GM12878 (cell line): ENCODE measurements around the gene MAGI2. TPM values are rescaled to one million over a fixed set of nuclear protein-coding genes. Genes with fewer than 3 reads are reported as not detected.
A peak's percentile ranks its signal among the peaks of the same experiment; 100 is the strongest.

Source experiments
- ATAC-seq: fragments of 200-7000 bp; cut with Tn5 transposase; 3 replicates; pipeline ENCODE4 v1.9.1; 2020; ENCODE audit warnings: mild to moderate bottlenecking, moderate library complexity
- Bru-seq: library from RNA; stranded (reverse); fragments of 400-500 nt; gene quantifications from one replicate; lab custom pipeline; 2021; lab: Mats Ljungman, UMichigan
- BruChase-seq, 2 experiments: library from RNA; stranded (reverse); fragments of 400-500 nt; gene quantifications; one replicate each; lab custom pipeline; 2021; lab: Mats Ljungman, UMichigan
- BruUV-seq: library from RNA; stranded (reverse); fragments of 400-500 nt; replicated peaks from 2 replicates; lab custom pipeline; 2021; lab: Mats Ljungman, UMichigan
- CTCF ChIA-PET: fragments of 300-600 bp; sonication (Branson Sonifier 250); formaldehyde crosslinking; extraction: SDS; loops from one replicate; lab custom pipeline; 2021; ENCODE audit warnings: inconsistent platforms; lab: Yijun Ruan, JAX
- POLR2A ChIA-PET: fragments of 350-600 bp; formaldehyde crosslinking; extraction: SDS; loops from one replicate; lab custom pipeline; 2021; ENCODE audit warnings: inconsistent platforms; lab: Charles Lee
- RAD21 ChIA-PET: fragments of 300-600 bp; sonication (Branson Sonifier 250); formaldehyde crosslinking; loops from one replicate; lab custom pipeline; 2023; ENCODE audit warnings: antibody characterized with exemption; ENCODE audit not compliant: unreplicated experiment; lab: Charles Lee
- SMC1A ChIA-PET: fragments of 300-600 bp; sonication (Branson Sonifier 250); formaldehyde crosslinking; loops from one replicate; lab custom pipeline; 2023; ENCODE audit not compliant: unreplicated experiment, uncharacterized antibody; lab: Charles Lee
- DNase-seq: peaks from one replicate; pipeline ENCODE4 v3.0.0-alpha.2; 2011; ENCODE audit warnings: low read depth, low spot score
- FAIRE-seq: peaks from 3 replicates; lab custom pipeline; 2011; peaks lifted over from hg19 to GRCh38; lab: Jason Lieb, UNC
- H2AFZ ChIP-seq: 2 replicates; pipeline ENCODE4 v1.6.0; 2011; ENCODE audit warnings: low read depth, low read length, control low read depth; ENCODE audit not compliant: control insufficient read depth
- H3K27ac ChIP-seq: 2 replicates; pipeline ENCODE4 v1.5.1; 2011; ENCODE audit warnings: control low read depth; ENCODE audit not compliant: control insufficient read depth, insufficient read depth
- H3K27me3 ChIP-seq, 2 experiments: replicated peaks in 1 of 2; 2 replicates each; pipeline versions ENCODE4 v1.6.0 to v1.6.1; 2011; ENCODE audit warnings: low read length in 1 of 2; ENCODE audit not compliant: control insufficient read depth in 2 of 2, insufficient read depth in 2 of 2
- H3K36me3 ChIP-seq, 2 experiments: 2 replicates each; pipeline ENCODE4 v1.5.1; 2011; ENCODE audit warnings: low read length in 1 of 2; ENCODE audit not compliant: control insufficient read depth in 2 of 2, insufficient read depth in 2 of 2
- H3K4me1 ChIP-seq: 2 replicates; pipeline ENCODE4 v1.6.1; 2011; ENCODE audit warnings: mild to moderate bottlenecking, low read length, moderate library complexity, mixed read lengths; ENCODE audit not compliant: control insufficient read depth, insufficient read depth
- H3K4me2 ChIP-seq: 2 replicates; pipeline ENCODE4 v1.6.0; 2011; ENCODE audit warnings: control low read depth; ENCODE audit not compliant: control insufficient read depth, insufficient read depth
- H3K4me3 ChIP-seq: fragments of 200-600 bp; sonication (generic); 2 replicates; pipeline ENCODE4 v1.5.1; 2016
- H3K79me2 ChIP-seq: 2 replicates; pipeline ENCODE4 v1.6.0; 2011; ENCODE audit warnings: low read length; ENCODE audit not compliant: control insufficient read depth, insufficient read depth
- H3K9ac ChIP-seq: 2 replicates; pipeline ENCODE4 v1.8.0; 2011; ENCODE audit warnings: low read length, control low read depth, mixed read lengths; ENCODE audit not compliant: control insufficient read depth, insufficient read depth
- H3K9me3 ChIP-seq: replicated peaks from 3 replicates; pipeline ENCODE4 v1.5.1; 2011; ENCODE audit warnings: mild to moderate bottlenecking, low read length; ENCODE audit not compliant: control insufficient read depth, insufficient read depth
- H4K20me1 ChIP-seq: 2 replicates; pipeline ENCODE4 v1.6.0; 2011; ENCODE audit not compliant: control insufficient read depth, insufficient read depth
- CBFB ChIP-seq: IDR thresholded peaks from 2 replicates; pipeline ENCODE4 v1.6.1; 2016; ENCODE audit warnings: antibody characterized with exemption, low read depth
- CREM ChIP-seq: IDR thresholded peaks from 2 replicates; pipeline ENCODE4 v1.6.1; 2014; ENCODE audit warnings: antibody characterized with exemption, low read depth
- DPF2 ChIP-seq: fragments of 450-650 bp; IDR thresholded peaks from 2 replicates; pipeline ENCODE4 v1.6.1; 2017; ENCODE audit warnings: mild to moderate bottlenecking
- E2F8 ChIP-seq: fragments of 450-650 bp; IDR thresholded peaks from 2 replicates; pipeline ENCODE4 v1.6.1; 2018; ENCODE audit warnings: mild to moderate bottlenecking, low read depth, moderate library complexity; ENCODE audit not compliant: partially characterized antibody
- EGR1 ChIP-seq, 2 experiments: IDR thresholded peaks; 1 replicate in 1 of 2; 2 replicates in 1 of 2; pipeline ENCODE4 v1.6.1; 2011 to 2012; ENCODE audit warnings: low read depth in 2 of 2, low read length in 2 of 2, borderline replicate concordance in 1 of 2, mild to moderate bottlenecking in 1 of 2, moderate library complexity in 1 of 2
- FOS ChIP-seq: IDR thresholded peaks from 3 replicates; pipeline ENCODE4 v1.6.1; 2011; ENCODE audit warnings: borderline replicate concordance; ENCODE audit not compliant: insufficient read length; ENCODE audit errors: extremely low read depth
- IKZF2 ChIP-seq, 2 experiments: fragments of 450-650 bp; IDR thresholded peaks; 2 replicates each; pipeline ENCODE4 v1.6.1; 2017; ENCODE audit warnings: mild to moderate bottlenecking in 2 of 2, moderate library complexity in 2 of 2
- MEF2B ChIP-seq: fragments of 450-650 bp; IDR thresholded peaks from 2 replicates; pipeline ENCODE4 v1.6.1; 2018; ENCODE audit warnings: mild to moderate bottlenecking, moderate library complexity; ENCODE audit not compliant: partially characterized antibody, poor library complexity, severe bottlenecking
- MYB ChIP-seq: fragments of 150-350 bp; IDR thresholded peaks from 2 replicates; pipeline ENCODE4 v1.6.1; 2014; ENCODE audit warnings: mild to moderate bottlenecking, low read depth, low read length, borderline replicate concordance
- NFYA ChIP-seq: IDR thresholded peaks from 2 replicates; pipeline ENCODE4 v1.6.1; 2011; ENCODE audit warnings: low read depth, mild to moderate bottlenecking, low read length, improper control_type of control experiment, borderline replicate concordance
- PAX8 ChIP-seq: fragments of 450-650 bp; IDR thresholded peaks from 2 replicates; pipeline ENCODE4 v1.6.1; 2017; ENCODE audit warnings: mild to moderate bottlenecking, moderate library complexity
- POLR2A ChIP-seq: IDR thresholded peaks from 2 replicates; pipeline ENCODE4 v1.6.1; 2011; ENCODE audit warnings: low read depth, mild to moderate bottlenecking, low read length
- POLR2AphosphoS5 ChIP-seq: IDR thresholded peaks from 2 replicates; pipeline ENCODE4 v1.6.1; 2011; ENCODE audit warnings: mild to moderate bottlenecking, low read length, inconsistent platforms
- RUNX3 ChIP-seq: IDR thresholded peaks from 2 replicates; pipeline ENCODE4 v1.6.1; 2012; ENCODE audit warnings: low read length, inconsistent platforms
- SIX5 ChIP-seq: IDR thresholded peaks from 2 replicates; pipeline ENCODE4 v1.6.1; 2011; ENCODE audit warnings: mild to moderate bottlenecking, low read depth, low read length, moderate library complexity; ENCODE audit not compliant: severe bottlenecking
- ZNF207 ChIP-seq: fragments of 450-650 bp; IDR thresholded peaks from 2 replicates; pipeline ENCODE4 v1.6.1; 2014; ENCODE audit warnings: antibody characterized with exemption, mild to moderate bottlenecking, borderline replicate concordance
- ZNF384 ChIP-seq: IDR thresholded peaks from 2 replicates; pipeline ENCODE4 v1.6.1; 2012; ENCODE audit warnings: low read depth, mild to moderate bottlenecking, low read length, improper control_type of control experiment, borderline replicate concordance
- ZZZ3 ChIP-seq: IDR thresholded peaks from 2 replicates; pipeline ENCODE4 v1.6.1; 2011; ENCODE audit warnings: low read depth; ENCODE audit not compliant: control insufficient read depth, insufficient read length
- WGBS: methylation state at CpG from one replicate; pipeline ENCODE4 v1.1.6; 2016; ENCODE audit warnings: low lambda C conversion rate; ENCODE audit not compliant: insufficient replicate concordance, insufficient coverage; ENCODE audit errors: missing lambda C conversion rate; 5-methylcytosine and 5-hydroxymethylcytosine counted together
- in situ Hi-C: fragments of 300-500 bp; cut with MboI; formaldehyde crosslinking; loops from 9 replicates; pipeline ENCODE4 v1.14.3; 2018; ENCODE audit warnings: mixed read lengths
- intact Hi-C: fragments of 100-400 bp; cut with micrococcal nuclease; formaldehyde crosslinking; loops from one replicate; pipeline ENCODE4 v1.14.2; 2022; ENCODE audit not compliant: unreplicated experiment
- long read RNA-seq, 2 experiments: library from polyadenylated mRNA; unstranded; transcript quantifications; one replicate each; pipeline ENCODE4 v2.0.0, GENCODE V29; 2019 to 2020
- polyA minus RNA-seq, 3 experiments: library from RNA; depleted of rRNA, polyadenylated mRNA; stranded (reverse); fragments of >200 nt; gene quantifications; 2 replicates each; pipeline ENCODE4 v1.2.3, GENCODE V29; 2011
- polyA plus RNA-seq, 11 experiments: library from polyadenylated mRNA; depleted of rRNA in 4 of 11; unstranded in 6 of 11; stranded (reverse) in 5 of 11; fragments of >200 nt; fragmentation: Nextera tagmentation in 4 of 11; fragmentation: Illumina TruSeq in 1 of 11; extraction: Ambion mirVana in 4 of 11; extraction: Trizol in 1 of 11; gene quantifications; 1 replicate in 1 of 11; 2 replicates in 10 of 11; pipeline versions ENCODE4 v1.2.1 to v1.2.3, GENCODE V29; 2011 to 2016; ENCODE audit warnings: inconsistent platforms in 2 of 11, missing spikeins in 2 of 11, low read depth in 1 of 11
- total RNA-seq, 4 experiments: library from RNA; depleted of rRNA in 3 of 4; stranded (reverse); fragments of >200 nt in 3 of 4; fragmentation: Illumina TruSeq in 1 of 4; extraction: Trizol in 1 of 4; gene quantifications; 2 replicates each; pipeline versions ENCODE4 v1.2.1 to v1.2.3, GENCODE V29; 2013 to 2021

The MAGI2 gene
- 0.13 and 0.56 TPM in 2 replicates for total RNA-seq (2013; cell fraction: nucleolus; rRNA removed)
- total RNA-seq (2014; rRNA removed): 0.05 and 0.11 TPM in 2 replicates
- total RNA-seq (2014; rRNA removed; fragmentation: Illumina TruSeq; extraction: Trizol): 0.04 and 0.05 TPM in 2 replicates
- total RNA-seq (2021): 0.05 and 0.15 TPM in 2 replicates
- not detected for polyA plus RNA-seq (2011; ENCODE audit: low read depth)
- polyA plus RNA-seq (2011; rRNA removed): 0.01 TPM in 2 replicates
- polyA plus RNA-seq (2011; cell fraction: cytosol; rRNA removed): not detected in 2 replicates
- polyA plus RNA-seq (2011; cell fraction: nucleus; rRNA removed): 0.03 TPM in 1 of 2 replicates, not detected in the other
- 0.09 and 0.10 TPM in 2 replicates for polyA plus RNA-seq (2012)
- 0.04 TPM in 1 of 2 replicates, not detected in the other for polyA plus RNA-seq (2014; fragmentation: Illumina TruSeq; extraction: Trizol)
- under 1 TPM; 0.04 to 0.05 TPM for polyA plus RNA-seq (2014; fragmentation: Nextera tagmentation; extraction: Ambion mirVana)
- polyA plus RNA-seq (2014; rRNA removed): 0.31 TPM in 1 of 2 replicates, not detected in the other
- not detected for polyA plus RNA-seq (2016; fragmentation: Nextera tagmentation; extraction: Ambion mirVana)
- polyA minus RNA-seq (2011; rRNA and poly(A)+ RNA removed): 0.05 and 0.07 TPM in 2 replicates
- polyA minus RNA-seq (2011; cell fraction: cytosol; rRNA and poly(A)+ RNA removed): not detected in 2 replicates
- polyA minus RNA-seq (2011; cell fraction: nucleus; rRNA and poly(A)+ RNA removed): not detected in 2 replicates
- Bru-seq, nascent RNA: percentile 9 among the genes with signal in this experiment
- BruChase-seq, experiment 1, labeled RNA remaining after a 6-hour chase: percentile 5 among the genes with signal in this experiment
- percentile 5 among the genes with signal in this experiment for BruChase-seq, experiment 2, labeled RNA remaining after a 2-hour chase
- long read RNA-seq, experiment 1: 0 reads
- long read RNA-seq, experiment 2, partial matches to known transcripts: 0 of 6 reads
- long read RNA-seq, experiment 2, other reads (novel, unspliced or antisense): 6 of 6 reads

DNA sequence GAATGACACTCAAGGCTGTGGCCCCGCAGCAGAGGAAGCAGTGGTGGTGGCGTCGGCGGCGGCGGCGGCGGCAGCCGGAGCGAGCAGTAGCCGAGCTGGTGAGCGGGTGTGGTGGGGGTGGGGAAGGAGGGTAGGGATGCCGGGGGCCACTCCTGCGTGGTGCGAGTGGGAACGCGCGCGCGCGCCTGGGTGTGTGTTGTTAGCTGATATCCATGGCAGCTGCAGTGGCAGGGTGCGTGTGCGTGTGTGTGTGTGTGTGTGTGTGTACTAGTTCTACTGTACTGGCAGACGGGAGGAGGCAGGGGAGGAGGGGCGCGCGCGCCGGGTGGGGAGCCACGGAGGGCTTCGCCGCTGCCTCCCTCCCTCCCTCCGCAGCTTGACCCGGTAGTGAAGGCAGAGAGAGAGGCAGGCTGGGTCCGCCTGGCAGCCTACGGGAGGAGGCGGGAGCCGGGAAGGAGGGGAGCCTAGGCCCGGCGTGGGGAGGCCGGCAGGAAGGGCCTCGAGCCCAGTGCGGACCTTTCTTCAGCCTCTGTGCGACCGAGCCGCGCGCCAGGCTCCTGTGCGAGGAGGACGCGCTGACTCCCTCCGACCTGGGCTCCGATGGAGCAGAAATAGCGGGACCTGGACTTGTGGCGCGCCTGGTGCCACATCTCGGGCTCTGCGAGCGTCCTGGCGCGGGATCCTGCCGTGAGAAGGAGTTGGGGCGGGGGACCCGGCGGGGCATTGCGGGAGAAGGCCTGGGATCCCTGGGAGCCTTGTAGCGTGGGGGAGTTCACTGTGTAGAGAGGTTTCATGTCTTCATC lies at the start of gene MAGI2:
Gene MAGI2 (minus strand): TSS at position 110 of the 803 bp plus-strand sequence. CDS start 347 bp downstream, outside the sequence.
- no TSS peak for BruUV-seq
- H2AFZ ChIP-seq: no peak within 1 kb of the TSS

More for the DNA sequence above, at the start of gene MAGI2:
- TF ChIP-seq NFYA: no peak
- no peak for TF ChIP-seq POLR2A
- no peak for TF ChIP-seq CBFB
- no peak for TF ChIP-seq MEF2B
- no peak for TF ChIP-seq POLR2AphosphoS5
- no peak for TF ChIP-seq E2F8
- TF ChIP-seq IKZF2 (IDR thresholded peaks at IDR 0.05): no peak
- TF ChIP-seq SIX5: no peak
- no peak for TF ChIP-seq PAX8
- no peak for TF ChIP-seq RUNX3
- no peak for TF ChIP-seq ZZZ3
- TF ChIP-seq MYB: no peak
- no peak for TF ChIP-seq CREM
- no peak for TF ChIP-seq EGR1 (IDR thresholded peaks at IDR 0.05; ENCODE audit: borderline replicate concordance in 1 of 2, low read depth in 2 of 2, low read length in 2 of 2)
- no peak for TF ChIP-seq DPF2
- no peak for TF ChIP-seq ZNF384
- no peak for TF ChIP-seq ZNF207
- TF ChIP-seq FOS: no peak
- Histone ChIP-seq H4K20me1 (no peaks in the 10 kb centered on the region), H3K9me3 (no peaks in the 10 kb centered on the region), H3K36me3 (no peaks in the 10 kb centered on the region), H3K27ac (no peak within 1 kb of the TSS), H3K27me3 (peaks cover 4 to 5% of the 10 kb centered on the region in 2 experiments), H3K4me1 (no peaks in the 10 kb centered on the region), H3K9ac (no peak within 1 kb of the TSS), H3K4me2 (no peak within 1 kb of the TSS), H3K79me2 (no peaks in the 10 kb centered on the region), H3K4me3 (no peak within 1 kb of the TSS)
- WGBS: 34% methylated on average over 44 of the region's 67 CpGs
- no peak for FAIRE-seq
- POLR2A ChIA-PET: no interaction called here
- no peak for ATAC-seq
- no peak for DNase-seq
- in situ Hi-C loops: no loop called here
- intact Hi-C loops: no loop called here
- RAD21 ChIA-PET: no interaction called here
- SMC1A ChIA-PET: no interaction called here
- CTCF ChIA-PET: no interaction called here
